ENCODE data around the gene ANXA1.
A peak's percentile ranks its signal among the peaks of the same experiment; 100 is the strongest.

ANXA1 gene

GRCh38 chr9:73210886-73211666 lies 59.4 kb downstream of the ANXA1 start:
- DNase-seq (no peak), ATAC-seq (no peak)

GRCh38 chr9:73213300-73213699 lies 61.6 kb downstream of the ANXA1 start:
- DNase-seq (no peak), ATAC-seq (peak; percentile 36)

- ATAC-seq, result no peak
These were observed 63.6 kb downstream of the ANXA1 start for GRCh38 chr9:73215249-73215648.

GRCh38 chr9:73216100-73216499 lies 64.4 kb downstream of the ANXA1 start:
- ATAC-seq (no peak), DNase-seq (no peak)

More at GRCh38 chr9:73215249-73215648, 63.6 kb downstream of the ANXA1 start:
- DNase-seq, result no peak
